Measurements from ENCODE around the gene NCK1.

DNA sequence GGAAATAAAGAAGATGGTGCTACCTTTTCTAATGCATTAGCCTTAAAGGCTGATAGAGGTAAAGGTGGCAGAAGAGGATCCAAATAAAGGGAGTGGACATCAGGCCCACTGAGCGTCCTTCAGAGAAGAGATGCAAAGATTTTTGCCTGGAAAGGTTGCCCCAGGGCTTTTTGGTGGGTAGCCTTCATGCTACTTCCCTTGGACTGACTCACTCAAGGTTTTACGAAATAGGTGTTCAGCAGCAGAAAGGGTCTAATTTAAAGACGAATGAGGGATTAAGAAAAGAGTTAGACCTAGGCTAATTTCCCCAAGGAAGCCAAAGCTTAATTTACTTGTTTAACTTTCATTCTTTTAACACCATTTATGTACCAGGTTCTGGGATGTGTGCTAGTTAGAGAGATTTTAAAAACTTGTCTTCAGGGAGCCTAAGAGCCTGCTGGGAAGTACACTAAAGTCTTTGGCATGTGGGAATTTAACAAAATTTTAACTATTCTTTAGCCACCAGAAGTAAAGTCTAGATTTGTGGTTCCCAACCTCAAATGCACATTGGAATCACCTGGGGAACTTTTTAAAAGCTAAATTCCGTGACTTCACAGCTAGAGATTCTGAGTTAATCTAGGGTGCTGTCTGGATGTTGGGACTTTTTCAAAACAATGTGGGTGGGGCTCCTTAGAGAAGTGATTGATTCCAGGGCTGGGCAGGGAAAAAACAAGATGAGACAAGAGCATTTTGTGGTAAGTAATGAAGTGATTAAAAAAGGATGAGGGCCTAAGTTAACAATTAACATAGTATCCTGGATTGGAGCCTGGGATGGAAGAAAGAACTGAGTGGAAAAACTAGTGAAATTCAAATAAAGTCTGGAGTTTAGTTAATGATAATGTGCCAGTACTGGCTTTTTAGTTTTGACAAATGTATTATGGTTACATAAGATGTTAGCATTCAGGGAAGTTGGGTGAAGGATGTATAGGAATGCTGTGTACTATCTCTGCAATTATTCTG is 99.1 kb downstream of the NCK1 start:
- TF ChIP-seq, protein P1, sequence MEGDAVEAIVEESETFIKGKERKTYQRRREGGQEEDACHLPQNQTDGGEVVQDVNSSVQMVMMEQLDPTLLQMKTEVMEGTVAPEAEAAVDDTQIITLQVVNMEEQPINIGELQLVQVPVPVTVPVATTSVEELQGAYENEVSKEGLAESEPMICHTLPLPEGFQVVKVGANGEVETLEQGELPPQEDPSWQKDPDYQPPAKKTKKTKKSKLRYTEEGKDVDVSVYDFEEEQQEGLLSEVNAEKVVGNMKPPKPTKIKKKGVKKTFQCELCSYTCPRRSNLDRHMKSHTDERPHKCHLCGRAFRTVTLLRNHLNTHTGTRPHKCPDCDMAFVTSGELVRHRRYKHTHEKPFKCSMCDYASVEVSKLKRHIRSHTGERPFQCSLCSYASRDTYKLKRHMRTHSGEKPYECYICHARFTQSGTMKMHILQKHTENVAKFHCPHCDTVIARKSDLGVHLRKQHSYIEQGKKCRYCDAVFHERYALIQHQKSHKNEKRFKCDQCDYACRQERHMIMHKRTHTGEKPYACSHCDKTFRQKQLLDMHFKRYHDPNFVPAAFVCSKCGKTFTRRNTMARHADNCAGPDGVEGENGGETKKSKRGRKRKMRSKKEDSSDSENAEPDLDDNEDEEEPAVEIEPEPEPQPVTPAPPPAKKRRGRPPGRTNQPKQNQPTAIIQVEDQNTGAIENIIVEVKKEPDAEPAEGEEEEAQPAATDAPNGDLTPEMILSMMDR (CRISPR knock-in tag; IDR thresholded peaks at IDR 0.05) = no peak
- TF ChIP-seq EZH2 (conservative IDR thresholded peaks at IDR 0.05; ENCODE audit: low read depth, low read length) = no peak
- TF ChIP-seq POLR2AphosphoS2 (IDR thresholded peaks at IDR 0.05; ENCODE audit: low read depth, low read length) = no peak
- TF ChIP-seq SETDB1 (CRISPR knock-in tag; IDR thresholded peaks at IDR 0.05; ENCODE audit: borderline replicate concordance) = no peak
- no peak for TF ChIP-seq NFE2L2 (IDR thresholded peaks at IDR 0.05; ENCODE audit: low read length)
- no peak for TF ChIP-seq RFX5 (IDR thresholded peaks at IDR 0.05; ENCODE audit: low read depth, low read length)
- no peak for TF ChIP-seq HDAC2 (CRISPR knock-in tag; IDR thresholded peaks at IDR 0.05)
- TF ChIP-seq ZNF547 (CRISPR knock-in tag; IDR thresholded peaks at IDR 0.05) = no peak
- TF ChIP-seq POLR2A (IDR thresholded peaks at IDR 0.05; ENCODE audit: insufficient read depth in 1 of 2, low read depth in 2 of 2, low read length in 2 of 2) = no peak
- no peak for TF ChIP-seq MXD4 (CRISPR knock-in tag; IDR thresholded peaks at IDR 0.05)
- no peak for TF ChIP-seq HNRNPL (IDR thresholded peaks at IDR 0.05; ENCODE audit: low read depth, low read length)
